HS-5 (cell line): ENCODE results near the gene EPHB3.

Source experiments
- DNase-seq: peaks from one replicate; pipeline ENCODE4 v3.0.0-alpha.2; 2012; ENCODE audit warnings: low read depth

Gene EPHB3

DNA sequence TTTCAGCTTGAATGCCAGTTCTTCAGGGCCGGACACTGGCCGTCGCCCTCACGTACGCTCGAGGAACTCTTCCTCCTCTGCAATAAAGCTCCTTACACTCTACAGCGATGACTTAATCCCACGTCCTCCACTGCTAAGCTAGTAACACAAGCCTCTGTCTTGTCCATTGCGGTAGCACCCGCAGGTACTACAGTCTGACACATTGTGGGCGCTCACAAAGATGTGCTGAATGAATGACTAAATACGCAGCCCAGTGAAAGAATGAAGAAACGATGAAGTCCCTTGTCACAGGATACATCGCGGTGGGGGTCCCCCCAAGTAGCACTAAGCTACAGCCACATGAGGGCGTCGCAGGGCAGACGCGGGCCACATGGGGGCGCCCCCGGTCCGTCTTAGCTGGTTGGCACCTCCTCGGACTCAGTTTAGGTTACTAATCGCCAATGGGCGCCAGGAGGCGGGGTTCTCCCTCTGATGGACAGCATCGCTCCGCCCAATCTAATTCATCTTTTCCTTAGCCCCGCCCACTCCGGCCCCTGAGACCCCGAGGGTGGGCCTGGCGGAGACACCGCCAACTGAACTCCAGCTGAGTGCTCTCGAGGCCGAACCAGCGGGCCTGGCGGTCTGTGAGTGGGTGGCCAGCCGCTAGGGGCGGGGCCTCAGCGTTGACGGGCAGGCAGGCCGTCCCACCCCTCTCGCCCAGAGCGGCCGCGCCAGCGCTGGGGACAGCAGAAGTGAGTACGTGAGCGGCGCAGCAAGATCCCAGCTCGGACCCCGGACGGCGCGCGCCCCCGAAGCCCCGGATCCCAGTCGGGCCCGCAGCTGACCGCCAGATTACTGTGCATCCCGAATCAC, at the start of gene EPHB3:
Gene EPHB3, plus strand, starts transcription at position 725 of the 852 bp plus-strand sequence. CDS start 451 bp downstream, outside the sequence.
- DNase-seq: peak; percentile 98

DNA sequence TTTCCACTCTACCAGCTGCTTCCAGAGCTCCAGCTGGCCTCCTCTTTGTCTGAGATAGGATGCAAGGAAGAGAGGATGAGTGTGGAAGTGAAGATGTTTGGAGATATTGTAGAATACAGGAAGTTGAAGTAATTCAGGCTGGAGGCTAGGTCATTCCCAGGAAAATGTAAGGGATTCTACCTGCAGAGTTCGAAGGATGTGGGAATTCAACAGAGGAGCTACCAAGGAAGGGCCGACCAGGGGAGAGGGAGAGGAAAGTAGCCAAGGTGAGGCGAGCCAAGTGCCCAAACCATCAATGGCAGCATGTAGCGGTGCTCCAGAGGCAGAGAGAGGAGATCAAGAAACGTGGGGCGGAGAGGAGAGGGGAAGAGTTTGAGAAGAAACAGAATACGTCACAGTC, 49.0 kb upstream of the EPHB3 start:
- no peak for DNase-seq

DNA sequence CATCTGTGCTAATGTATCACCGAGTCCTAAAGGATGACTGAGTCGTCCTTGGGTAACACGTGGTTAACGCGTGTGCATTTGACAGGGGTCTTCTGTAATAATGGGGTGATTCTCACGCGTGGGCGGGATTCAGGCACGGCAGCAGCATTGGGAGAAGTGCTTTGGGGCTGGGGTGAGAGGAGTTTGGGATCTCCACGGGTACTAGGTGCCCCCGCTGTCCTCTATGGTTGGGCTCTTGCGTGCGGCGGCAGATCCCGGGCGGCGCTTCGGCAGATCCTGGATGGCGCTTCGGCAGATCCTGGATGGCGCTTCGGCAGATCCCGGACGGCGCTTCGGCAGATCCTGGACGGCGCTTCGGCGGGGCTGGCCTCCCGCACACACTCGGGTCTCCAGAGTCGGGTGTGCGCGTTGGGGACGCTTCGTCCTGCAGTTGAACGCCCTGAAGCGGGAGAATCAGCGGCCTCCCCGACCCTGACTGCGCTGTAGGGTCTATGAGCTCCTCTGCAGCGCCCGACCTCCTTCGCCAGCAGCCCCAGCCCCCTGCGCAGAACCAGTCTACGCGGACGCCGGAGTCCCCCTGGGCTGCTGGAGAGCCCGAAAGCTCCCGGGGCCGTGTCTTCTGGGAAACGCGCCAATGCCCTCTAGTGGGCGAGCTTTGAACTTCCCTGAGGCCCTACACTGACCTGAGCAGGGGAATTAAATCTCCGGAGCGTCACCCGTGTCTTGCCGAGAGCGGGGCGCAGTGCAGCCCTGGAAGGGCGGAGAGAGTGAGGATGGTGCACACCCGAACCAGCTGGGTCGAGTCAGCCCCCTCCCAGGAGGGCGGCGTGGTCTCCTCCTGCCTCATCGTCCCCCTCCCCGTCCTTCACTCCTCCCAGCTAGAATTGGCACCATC, 48.1 kb upstream of the EPHB3 start:
- DNase-seq: peak; percentile 48

DNA sequence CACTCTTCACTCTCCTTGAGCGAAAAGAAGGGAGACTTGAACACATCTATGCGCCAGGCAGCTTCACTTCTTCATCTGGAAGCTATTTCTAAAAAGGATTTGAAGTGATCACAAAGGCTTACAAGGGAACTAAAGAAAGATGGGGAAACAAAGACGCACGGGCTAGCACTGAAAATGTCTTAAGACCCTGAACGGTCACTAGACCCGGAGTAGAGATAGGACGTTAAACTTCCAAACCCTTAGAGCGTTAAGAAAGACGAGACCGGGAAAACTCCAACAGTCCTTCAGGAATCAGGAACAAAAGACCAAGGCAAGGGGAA, 47.5 kb upstream of the EPHB3 start:
- DNase-seq: no peak

DNA sequence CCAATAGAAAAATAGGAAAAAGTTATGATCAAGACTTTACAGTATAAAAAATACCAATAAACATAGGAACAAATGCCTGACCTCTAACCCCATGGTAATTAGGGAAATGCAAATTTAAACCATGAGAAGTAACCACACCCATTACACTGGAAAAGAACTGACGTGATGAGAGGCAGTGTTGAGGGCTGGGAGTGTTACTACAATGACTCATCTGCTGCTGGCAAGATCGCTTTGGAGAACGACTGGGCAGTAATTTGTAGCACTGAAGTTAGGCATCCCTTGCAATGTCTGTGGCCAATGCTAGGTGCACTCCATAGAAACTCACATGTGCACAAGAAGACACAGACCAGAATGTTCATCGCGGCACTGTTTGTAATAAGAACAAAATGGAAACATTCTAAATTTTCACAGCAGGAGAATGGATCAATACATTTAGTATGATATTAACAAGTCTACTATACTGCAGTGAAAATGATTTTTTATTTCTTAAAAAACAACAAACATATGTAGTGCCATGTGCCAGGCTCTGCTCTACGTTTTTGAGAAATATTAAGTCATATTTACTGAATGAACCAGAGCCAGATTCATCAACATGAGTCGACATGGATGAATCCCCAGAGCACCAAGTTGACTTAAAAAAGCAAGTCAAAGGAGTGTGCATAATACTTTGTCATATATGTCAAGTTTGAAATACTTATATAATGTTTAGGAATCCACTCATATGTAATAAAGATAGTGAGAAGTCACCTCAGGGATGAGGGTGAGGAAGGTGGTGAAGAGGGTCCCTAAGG, 37.6 kb upstream of the EPHB3 start:
- DNase-seq: no peak

DNA sequence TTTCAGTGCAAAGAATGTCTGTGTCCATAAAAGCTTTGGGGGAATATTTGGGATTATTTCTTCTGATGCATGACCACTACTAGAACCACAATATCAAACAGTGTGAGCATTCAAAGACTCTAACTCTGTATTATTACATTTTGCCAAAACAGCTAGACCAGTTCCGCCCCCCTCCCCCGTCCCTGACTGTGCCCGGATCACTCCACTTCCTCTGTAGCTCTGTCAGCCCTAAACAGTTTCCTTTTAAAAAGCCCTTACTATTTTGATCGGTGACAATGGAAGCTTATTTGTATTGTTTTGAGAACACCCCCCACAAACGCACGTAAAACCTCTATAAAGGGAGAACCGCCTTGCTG, 36.6 kb upstream of the EPHB3 start:
- no peak for DNase-seq

DNA sequence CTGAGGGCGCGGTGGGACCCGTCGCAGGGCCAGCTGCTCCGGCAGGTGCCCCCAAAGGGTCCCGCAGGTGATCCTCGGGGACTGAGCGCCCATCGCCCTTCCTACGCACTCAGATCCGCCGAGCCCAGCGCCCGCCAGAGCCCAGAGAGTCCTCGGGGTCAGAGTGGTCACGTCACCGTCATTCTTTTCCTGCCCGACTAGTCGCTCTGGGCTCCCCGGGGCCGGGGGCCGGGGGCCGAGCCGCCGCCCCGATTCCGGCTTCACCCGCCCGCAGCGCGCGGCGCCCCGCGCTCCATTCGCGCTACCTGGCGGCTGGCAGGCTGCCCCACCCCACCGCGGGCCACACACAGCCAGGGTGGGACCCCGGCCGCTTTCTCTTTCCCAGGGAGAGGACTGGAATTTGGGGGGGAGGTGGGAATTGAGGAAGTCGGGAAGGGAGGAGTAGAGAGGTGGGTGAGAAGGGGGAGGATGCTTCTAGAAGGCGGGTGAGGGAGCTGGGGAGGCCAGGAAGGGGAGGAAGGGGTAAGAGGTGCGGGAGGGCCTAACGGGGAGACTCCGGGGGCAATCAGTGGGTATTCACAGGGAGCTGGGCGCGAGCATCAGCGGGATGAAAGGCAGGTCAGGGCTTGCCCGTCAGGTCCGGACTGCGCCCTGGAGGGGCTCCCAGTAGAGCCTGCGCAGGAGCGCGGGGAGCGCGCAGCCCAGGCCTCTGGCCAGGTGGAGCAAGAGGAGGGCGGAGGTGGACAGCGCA, 36.1 kb upstream of the EPHB3 start:
- DNase-seq: no peak

DNA sequence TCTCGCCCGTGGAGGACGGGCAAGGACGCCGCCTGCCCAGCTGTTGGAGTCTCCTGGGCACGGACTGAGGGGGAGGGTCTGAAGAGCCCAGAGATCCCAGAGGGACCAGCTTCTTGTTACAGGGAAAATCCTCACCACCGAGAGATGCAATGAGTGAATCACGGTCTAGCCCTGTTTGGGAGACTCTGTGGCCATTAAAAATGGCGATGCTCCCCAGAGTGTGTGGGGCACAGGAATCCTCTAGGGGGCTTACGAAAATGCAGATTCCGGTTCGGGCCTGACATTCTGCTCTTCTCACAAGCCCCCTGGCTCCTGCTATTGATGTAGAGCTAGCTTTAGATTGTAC, 35.5 kb upstream of the EPHB3 start:
- no peak for DNase-seq

DNA sequence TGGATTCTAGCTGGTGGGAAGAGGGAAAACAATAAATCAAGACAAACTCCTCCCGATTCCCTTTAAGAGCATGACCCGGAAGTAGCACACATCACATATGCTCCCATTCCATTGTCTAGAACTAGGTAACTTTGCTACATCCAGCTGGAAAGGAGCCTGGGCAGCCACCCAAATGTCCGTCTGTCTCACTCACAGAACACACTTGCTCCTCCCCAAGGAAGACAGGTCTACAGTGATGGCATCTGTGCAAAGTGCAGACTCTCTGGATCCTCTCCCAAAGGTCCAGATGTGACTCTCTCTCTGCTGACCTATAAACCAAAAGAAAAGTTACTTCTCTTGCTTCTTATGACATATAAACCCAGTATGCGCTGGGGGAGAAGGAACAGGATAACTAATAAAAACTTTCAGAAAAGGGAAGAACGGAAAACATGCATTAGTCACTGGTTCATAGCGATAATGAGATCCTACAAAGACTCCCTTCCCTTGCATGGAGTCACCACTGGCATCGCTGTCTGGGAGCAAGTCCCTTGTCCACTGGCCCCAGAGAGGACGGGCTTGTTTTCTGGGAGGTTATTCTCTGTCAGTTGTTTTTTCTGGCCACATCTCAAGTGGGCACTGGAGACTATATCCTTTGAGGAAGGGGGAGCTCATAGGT, 29.8 kb upstream of the EPHB3 start:
- DNase-seq: no peak

DNA sequence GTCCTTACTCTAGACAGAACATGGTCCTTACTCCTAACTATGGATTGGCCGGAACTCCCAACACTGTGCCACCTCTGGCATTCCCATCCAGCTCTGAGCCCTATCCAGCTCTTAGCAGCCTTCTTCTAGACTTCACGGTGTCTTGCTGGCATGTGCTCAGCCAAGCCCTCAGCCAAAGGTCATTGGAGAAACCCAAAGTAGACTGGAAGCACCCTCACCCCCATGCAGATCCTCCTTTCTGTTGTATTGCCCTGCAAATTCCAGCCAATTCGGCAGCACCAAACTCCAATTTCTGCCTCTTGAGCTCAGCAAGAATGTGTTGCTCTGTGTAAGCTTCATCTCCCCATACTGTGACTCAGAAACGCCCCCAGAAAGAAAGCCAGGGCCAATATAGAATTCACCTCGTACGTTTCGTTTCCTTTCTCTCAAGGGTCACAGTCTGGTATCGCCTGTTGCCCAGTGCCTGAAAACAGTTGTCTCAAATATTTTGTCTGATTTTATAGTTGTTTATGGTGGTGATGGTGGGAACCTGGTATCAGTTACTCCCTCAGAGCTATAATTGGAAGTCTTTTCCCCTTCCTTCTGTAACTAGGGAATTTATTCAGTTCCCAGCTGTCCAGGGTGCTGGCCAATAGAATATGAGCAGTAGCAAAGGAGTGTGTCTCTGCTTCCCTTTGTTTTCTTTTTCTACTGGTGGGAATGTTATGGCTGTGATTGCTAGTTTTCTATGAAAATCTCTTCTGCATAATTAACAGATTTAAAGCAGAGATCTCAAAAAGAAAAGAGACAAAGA, 28.4 kb upstream of the EPHB3 start:
- DNase-seq: no peak

DNA sequence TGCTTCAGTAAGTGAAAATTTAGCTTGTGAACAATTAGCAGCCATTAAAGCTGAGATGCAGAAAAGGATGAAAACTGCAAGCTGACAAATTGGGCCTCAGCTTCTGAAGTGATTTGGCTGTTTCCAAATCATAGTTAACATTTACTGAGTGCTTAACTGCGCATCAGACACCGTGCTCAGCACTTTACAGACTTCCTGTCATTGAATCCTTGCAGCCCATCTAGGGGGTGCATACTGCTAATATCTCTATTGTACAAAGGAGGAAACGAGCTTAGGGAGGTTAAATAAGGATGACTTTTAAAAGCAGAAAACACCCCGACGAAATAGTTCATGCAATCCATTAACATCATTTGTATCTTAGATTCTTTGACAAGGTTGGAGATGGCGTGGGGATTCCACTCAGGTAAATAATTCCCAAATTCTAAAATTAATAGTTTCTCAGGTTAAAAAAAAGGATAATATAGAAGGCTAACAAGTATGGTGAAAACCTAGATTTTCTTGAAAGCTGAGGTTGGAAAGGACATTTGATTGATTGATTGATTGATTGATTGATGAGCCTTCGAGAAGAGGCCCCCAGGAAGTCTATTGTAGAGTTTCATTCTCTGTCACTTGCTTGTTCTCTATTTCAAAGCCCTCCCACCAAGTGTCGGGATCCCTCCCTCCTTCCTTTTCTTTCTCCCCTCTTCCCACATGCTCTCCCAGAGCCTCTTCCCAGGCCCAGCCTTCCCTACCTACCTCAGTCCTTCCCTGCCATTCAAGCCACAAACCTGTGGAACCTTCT, 23.5 kb upstream of the EPHB3 start:
- no peak for DNase-seq

DNA sequence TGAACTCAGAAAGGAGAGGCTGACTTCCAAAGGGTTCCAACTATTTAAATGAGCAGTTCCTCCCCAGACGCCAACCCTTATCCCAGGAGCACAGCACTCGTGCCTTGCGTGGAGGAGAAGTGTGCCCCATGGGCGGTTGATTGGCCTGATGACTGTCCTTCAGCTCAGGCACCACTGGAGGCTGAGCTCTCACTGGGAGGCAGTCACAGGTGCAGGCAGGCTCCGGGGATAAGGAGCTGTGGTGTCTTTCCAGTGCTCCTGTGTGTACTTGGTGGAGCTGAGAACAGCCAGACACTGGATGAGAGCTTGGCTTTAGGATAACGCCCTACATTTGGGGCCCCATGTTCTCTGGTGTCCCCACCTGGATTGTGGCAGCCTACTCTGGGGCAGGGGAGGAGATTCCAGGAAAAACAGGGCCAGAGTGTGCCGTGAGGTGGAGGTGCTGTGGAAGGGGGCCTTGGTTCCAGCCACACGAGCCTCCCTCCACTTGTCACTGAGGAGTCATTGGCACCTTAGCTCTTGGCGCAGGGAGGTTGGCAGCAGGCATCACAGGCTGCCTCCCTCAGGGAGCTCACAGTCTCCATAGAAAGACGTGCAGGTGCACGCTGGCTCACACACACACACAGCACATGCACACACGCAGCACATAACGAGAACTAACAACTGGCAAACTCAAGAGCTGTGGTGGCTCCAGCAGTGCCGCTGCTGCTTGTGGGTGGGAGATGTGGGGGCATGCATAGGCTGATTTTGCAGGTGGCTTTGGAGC, 22.7 kb upstream of the EPHB3 start:
- DNase-seq: no peak

DNA sequence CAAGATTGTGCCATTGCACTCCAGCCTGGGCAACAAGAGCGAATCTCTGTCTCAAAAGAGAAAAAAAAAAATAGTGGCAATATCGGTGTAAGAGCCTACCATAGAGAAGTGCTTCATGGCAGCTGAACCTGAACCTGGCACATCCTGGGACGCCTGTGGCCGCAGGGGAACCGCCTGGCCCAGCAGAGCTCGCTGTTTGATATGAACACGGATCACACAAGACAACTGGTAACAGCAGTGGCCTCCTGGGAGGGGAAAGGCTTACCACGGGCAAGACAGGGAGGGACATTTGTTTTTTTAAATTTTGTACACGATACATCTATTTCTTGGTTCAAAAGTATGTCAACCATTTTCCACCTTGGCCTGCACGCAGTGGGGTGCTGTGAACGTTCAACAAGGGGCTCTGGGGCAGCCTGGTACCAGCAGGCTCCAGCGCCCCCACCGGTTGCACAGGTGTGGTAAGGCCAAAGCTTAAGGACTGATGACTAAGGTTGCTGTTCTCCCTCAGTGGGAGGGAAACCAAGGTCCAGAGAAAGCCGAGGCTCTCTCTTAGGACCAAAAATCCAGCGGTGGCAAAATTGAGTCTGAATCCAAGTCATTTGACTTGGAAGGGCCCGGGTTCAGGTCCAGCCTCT, 21.7 kb upstream of the EPHB3 start:
- DNase-seq: no peak

DNA sequence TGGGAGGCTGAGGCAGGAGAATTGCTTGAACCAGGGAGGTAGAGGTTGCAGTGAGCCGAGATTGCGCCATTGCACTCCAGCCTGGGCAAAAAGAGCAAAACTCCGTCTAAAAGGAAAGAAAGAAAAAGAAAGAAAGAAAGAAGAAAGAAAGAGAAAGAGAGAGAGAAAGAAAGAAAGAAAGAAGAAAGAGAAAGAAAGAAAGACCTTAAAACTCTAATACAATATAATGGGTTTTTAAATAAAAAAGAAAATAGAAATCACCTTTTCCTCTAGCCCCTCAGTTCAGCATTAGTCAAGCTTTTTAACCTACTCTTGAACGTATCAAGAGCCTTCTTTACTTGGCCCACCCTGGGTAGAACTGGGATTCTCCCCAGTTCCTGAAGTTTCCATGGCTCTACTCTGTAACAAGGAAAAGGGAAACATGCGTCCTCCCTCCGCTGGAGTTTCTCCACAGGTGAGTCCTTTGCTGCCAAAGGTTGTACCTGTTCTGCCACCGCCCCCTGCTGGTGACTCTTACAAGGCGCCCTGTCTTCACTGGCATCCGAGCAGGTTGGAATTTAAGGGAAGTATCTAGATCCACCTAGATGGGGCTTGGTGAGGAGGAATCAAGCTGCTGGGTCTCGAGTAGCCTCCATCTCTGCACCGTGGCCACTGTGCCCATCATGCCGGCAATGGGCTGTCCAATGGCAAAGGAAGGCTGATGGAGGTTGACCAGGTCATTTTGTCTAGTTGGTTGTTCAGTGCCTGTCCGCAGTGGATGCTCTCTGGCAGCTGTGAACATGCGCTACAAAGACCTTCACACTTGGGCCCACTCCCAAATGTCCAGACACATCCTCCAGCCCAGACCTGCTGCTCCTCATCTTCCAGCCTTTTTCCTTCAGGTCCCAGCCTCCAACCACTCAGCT, 20.6 kb upstream of the EPHB3 start:
- DNase-seq: no peak

DNA sequence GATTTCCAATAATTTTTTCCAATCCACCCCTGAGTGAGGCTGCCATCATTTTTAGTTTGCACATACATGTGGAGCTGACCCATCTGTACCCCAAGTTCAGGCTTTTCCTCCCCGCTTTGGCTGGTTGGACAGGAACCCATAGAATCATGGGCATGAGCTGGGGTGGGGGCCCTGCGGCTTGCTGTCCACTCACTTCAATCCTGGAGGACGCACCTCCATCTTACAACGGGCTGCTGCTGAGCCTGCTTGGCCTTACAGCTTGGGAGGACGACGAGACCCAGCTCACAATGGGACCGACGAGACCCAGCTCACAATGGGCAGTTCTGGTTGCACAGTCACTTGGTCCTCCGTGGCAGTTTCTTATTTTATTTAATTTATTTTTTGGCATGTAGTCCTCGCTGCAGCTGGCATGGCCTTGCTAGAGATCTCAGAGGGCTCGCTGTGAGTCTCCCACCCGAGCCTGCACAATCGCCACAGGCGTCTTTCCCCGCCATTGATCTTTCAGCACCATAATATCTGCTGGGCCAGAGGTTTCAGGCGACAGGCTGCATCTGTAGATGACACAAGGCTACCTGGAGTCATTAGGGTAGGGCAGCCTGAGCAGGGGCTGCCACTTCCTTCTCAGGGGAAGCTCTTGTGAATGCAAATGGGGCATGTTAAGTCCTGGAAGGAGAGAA, 19.6 kb upstream of the EPHB3 start:
- no peak for DNase-seq

DNA sequence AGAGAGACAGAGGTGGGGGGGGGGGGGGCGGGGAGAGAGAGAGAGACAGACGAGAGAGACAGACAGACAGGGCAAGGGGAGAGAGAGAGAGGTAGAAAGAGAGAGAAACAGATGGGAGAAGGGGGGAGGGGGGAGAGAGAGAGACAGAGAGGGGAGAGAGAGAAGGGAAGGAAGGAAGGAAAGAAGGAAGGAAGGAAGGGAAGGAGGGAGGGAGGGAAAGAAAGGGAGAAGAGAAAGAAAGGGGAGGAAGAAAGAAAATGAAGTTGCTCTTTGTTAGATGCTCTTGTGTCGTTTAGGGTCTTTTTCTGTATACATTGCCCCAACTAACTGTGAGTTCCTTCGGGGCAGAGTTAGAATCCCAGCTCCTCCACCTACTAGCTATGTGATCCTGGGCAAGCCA, 19.0 kb upstream of the EPHB3 start:
- no peak for DNase-seq

DNA sequence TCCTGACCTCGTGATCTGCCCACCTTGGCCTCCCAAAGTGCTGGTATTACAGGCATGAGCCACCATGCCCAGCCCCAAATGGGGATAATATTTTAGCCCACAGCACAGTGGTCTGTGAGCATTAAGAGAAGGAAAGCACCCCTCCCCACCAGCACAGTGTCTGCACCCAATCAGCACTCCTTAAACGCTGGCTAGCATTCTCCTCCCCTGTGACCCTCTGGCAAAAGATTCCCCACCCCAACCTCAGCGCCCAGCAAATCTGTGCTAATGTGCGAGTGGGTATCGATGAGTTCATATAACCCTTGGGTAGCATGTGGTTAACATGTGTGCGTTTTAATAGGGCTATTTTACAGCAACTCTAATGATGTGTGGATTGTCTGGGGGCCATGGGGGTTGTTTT, 18.3 kb upstream of the EPHB3 start:
- no peak for DNase-seq
